ENCODE data around the gene PDZRN3.

- no peak for TF ChIP-seq EZH2phosphoT487 (IDR thresholded peaks at IDR 0.05; ENCODE audit: insufficient read depth, low read depth)
- TF ChIP-seq EZH2 (IDR thresholded peaks at IDR 0.05; ENCODE audit: insufficient read depth, poor library complexity, severe bottlenecking): no peak
These were observed 15.5 kb downstream of the PDZRN3 start for GRCh38 chr3:73609315-73609641.
